HepG2 (cell line): Measurements from ENCODE around the gene LMAN1L. TPM values are rescaled to one million over a fixed set of nuclear protein-coding genes. Genes with fewer than 3 reads are reported as not detected.

Source experiments
- ATF7 ChIP-seq, 2 experiments: fragments of 450-650 bp in 1 of 2; sonication (generic) in 1 of 2; formaldehyde crosslinking in 1 of 2; IDR thresholded peaks; 2 replicates each; pipeline versions ENCODE4 v1.4.0 to v1.6.1; 2016 to 2020; ENCODE audit warnings: antibody characterized with exemption in 1 of 2, mild to moderate bottlenecking in 1 of 2, missing genetic modification reagents in 1 of 2
- SOX6 ChIP-seq, 2 experiments: fragments of 450-650 bp in 1 of 2; sonication (generic) in 1 of 2; formaldehyde crosslinking in 1 of 2; IDR thresholded peaks; 2 replicates each; pipeline versions ENCODE4 v1.4.0 to v1.6.1; 2017 to 2020; ENCODE audit warnings: antibody characterized with exemption in 1 of 2, mild to moderate bottlenecking in 1 of 2, missing genetic modification reagents in 1 of 2
- THAP9 ChIP-seq: sonication (generic); formaldehyde crosslinking; IDR thresholded peaks from 2 replicates; pipeline ENCODE4; 2020; ENCODE audit warnings: missing genetic modification reagents, mild to moderate bottlenecking, borderline replicate concordance
- THRA ChIP-seq: sonication (generic); formaldehyde crosslinking; IDR thresholded peaks from 2 replicates; pipeline ENCODE4 v1.4.0; 2020; ENCODE audit warnings: missing genetic modification reagents, borderline replicate concordance
- ZFP37 ChIP-seq: sonication (generic); formaldehyde crosslinking; IDR thresholded peaks from 2 replicates; pipeline ENCODE4 v1.4.0; 2020; ENCODE audit warnings: missing genetic modification reagents, borderline replicate concordance
- ZHX2 ChIP-seq, 2 experiments: sonication (generic) in 1 of 2; formaldehyde crosslinking in 1 of 2; IDR thresholded peaks; 2 replicates each; pipeline versions ENCODE4 v1.6.1 to v1.9.0; 2014 to 2022; ENCODE audit warnings: antibody characterized with exemption in 1 of 2, borderline replicate concordance in 1 of 2, inconsistent platforms in 1 of 2, low read depth in 1 of 2, missing genetic modification reagents in 1 of 2
- ZNF451 ChIP-seq: sonication (generic); formaldehyde crosslinking; IDR thresholded peaks from 2 replicates; pipeline ENCODE4 v1.5.0; 2020; ENCODE audit warnings: mild to moderate bottlenecking, missing genetic modification reagents
- ZNF547 ChIP-seq: sonication (generic); formaldehyde crosslinking; IDR thresholded peaks from 2 replicates; pipeline ENCODE4 v1.5.1; 2020; ENCODE audit warnings: mild to moderate bottlenecking, missing genetic modification reagents
- ZNF609 ChIP-seq: sonication (generic); formaldehyde crosslinking; IDR thresholded peaks from 2 replicates; pipeline ENCODE4 v1.4.0; 2020; ENCODE audit warnings: mild to moderate bottlenecking, missing genetic modification reagents, borderline replicate concordance
- ZNF816 ChIP-seq: sonication (generic); formaldehyde crosslinking; IDR thresholded peaks from 2 replicates; pipeline ENCODE4 v1.8.0; 2022; ENCODE audit warnings: missing genetic modification reagents, mild to moderate bottlenecking, borderline replicate concordance
- polyA plus RNA-seq, 8 experiments: library from polyadenylated mRNA; depleted of rRNA in 3 of 8; stranded (reverse) in 7 of 8; unstranded in 1 of 8; fragments of >200 nt; fragmentation: Illumina TruSeq in 4 of 8; extraction: Trizol in 4 of 8; gene quantifications; 2 replicates each; pipeline versions ENCODE4 v1.2.1 to v1.2.3, GENCODE V29; 2011 to 2016; ENCODE audit warnings: low read depth in 4 of 8, missing spikeins in 1 of 8, mixed read lengths in 1 of 8; ENCODE audit not compliant: insufficient read depth in 1 of 8
- total RNA-seq, 5 experiments: library from RNA; depleted of rRNA; stranded (reverse); fragments of >200 nt; fragmentation: Illumina TruSeq; extraction: Trizol; gene quantifications; 2 replicates each; pipeline ENCODE4 v1.2.3, GENCODE V29; 2016; ENCODE audit warnings: low read depth in 1 of 5

Gene LMAN1L
- total and polyA plus RNA-seq, 2 of the 13 experiments (the other 11 are each of a cell fraction or from before 2014, with no cell fraction given) = not detected

GRCh38 chr15:74842581-74843444, 30.2 kb downstream of the LMAN1L start, which contains the start of gene ULK3 (continued):
- TF ChIP-seq ZNF609 (CRISPR knock-in tag) (0 out of 2 replicates have a peak, but pooled peaks have one; percentile 17), ZNF451 (CRISPR knock-in tag) (peak; percentile 87), ZHX2 (IDR thresholded peaks at IDR 0.05; ENCODE audit: low read depth) (peak; percentile 18; the same call in 1 of the 2 replicates), ZHX2 (CRISPR knock-in tag; IDR thresholded peaks at IDR 0.05; ENCODE audit: borderline replicate concordance) (no peak), ZFP37 (CRISPR knock-in tag) (no peak), SOX6 (IDR thresholded peaks at IDR 0.05) (no peak), SOX6 (CRISPR knock-in tag; IDR thresholded peaks at IDR 0.05) (0 out of 2 replicates have a peak, but pooled peaks have one; percentile 23), THAP9 (no peak), ZNF816 (CRISPR knock-in tag) (no peak), ATF7 (IDR thresholded peaks at IDR 0.05) (no peak), ATF7 (CRISPR knock-in tag; IDR thresholded peaks at IDR 0.05) (no peak), ZNF547 (CRISPR knock-in tag) (peak; percentile 50; the same call in 1 of the 2 replicates), THRA (CRISPR knock-in tag) (no peak)
